Vagina (tissue), 2 donors: ENCODE data around the gene ZGLP1. TPM values are rescaled to one million over a fixed set of nuclear protein-coding genes. Genes with fewer than 3 reads are reported as not detected.
A peak's percentile ranks its signal among the peaks of the same experiment; 100 is the strongest.

Experiments
- DNase-seq, 2 donors: peaks; one replicate each; pipeline ENCODE4 v3.0.0-alpha.2; 2017; ENCODE audit errors: extremely low spot score in 2 of 2
- H3K27ac ChIP-seq: fragments of 200-600 bp; sonication (generic); one replicate; pipeline ENCODE4 v1.5.1; 2019
- H3K27me3 ChIP-seq: fragments of 200-600 bp; sonication (generic); one replicate; pipeline ENCODE4 v1.5.1; 2019
- H3K36me3 ChIP-seq, 2 donors: fragments of 200-600 bp; sonication (generic); one replicate each; pipeline ENCODE4 v1.5.1; 2017 to 2019
- H3K4me1 ChIP-seq: fragments of 200-600 bp; sonication (generic); one replicate; pipeline ENCODE4 v1.5.1; 2019
- H3K4me3 ChIP-seq, 2 donors: fragments of 200-600 bp; sonication (generic); 1 replicate in 1 of 2; 2 replicates in 1 of 2; pipeline ENCODE4 v1.5.1; 2016 to 2019
- H3K9me3 ChIP-seq: fragments of 200-600 bp; sonication (generic); one replicate; pipeline ENCODE4 v1.5.1; 2019
- CTCF ChIP-seq, 3 experiments: fragments of 450-650 bp in 2 of 3; fragments of 200-600 bp in 1 of 3; sonication (generic) in 1 of 3; IDR thresholded peaks; one replicate each; pipeline ENCODE4 v1.5.1; 2017 to 2019; ENCODE audit warnings: antibody characterized with exemption in 3 of 3, mild to moderate bottlenecking in 2 of 3, moderate library complexity in 2 of 3
- POLR2A ChIP-seq, 2 donors: fragments of 450-650 bp; IDR thresholded peaks; one replicate each; pipeline ENCODE4 v1.6.1; 2017; ENCODE audit warnings: antibody characterized with exemption in 2 of 2, mild to moderate bottlenecking in 2 of 2, moderate library complexity in 2 of 2
- POLR2AphosphoS5 ChIP-seq, 2 donors: sonication (generic); formaldehyde crosslinking; IDR thresholded peaks; one replicate each; pipeline ENCODE4 v1.9.0; 2017; ENCODE audit warnings: antibody characterized with exemption in 2 of 2, mild to moderate bottlenecking in 2 of 2, low read depth in 1 of 2; ENCODE audit not compliant: insufficient read depth in 1 of 2
- intact Hi-C: fragments of 100-400 bp; cut with DNase I; formaldehyde crosslinking; loops from one replicate; pipeline ENCODE4 v1.15.1; 2023
- total RNA-seq: library from RNA; depleted of rRNA; stranded (reverse); fragments of >200 nt; gene quantifications from one replicate; pipeline ENCODE4 v1.2.3, GENCODE V29; 2016

Gene ZGLP1
- total RNA-seq, 1 donor from 2014 or later, result 5.2 TPM

GRCh38 chr19:10290357-10290875 is 19.2 kb downstream of the ZGLP1 start:
- peaks cover 0 to 2% of the 10 kb centered on the region in 2 donors for H3K36me3 ChIP-seq
- DNase-seq, result peak in 1 of 2 donors; percentile 92
- peak overlapping the region; percentile 37 to 56 for H3K4me3 ChIP-seq
- no peaks in the 10 kb centered on the region for H3K9me3 ChIP-seq
- peaks cover 24% of the 10 kb centered on the region for H3K27me3 ChIP-seq
- H3K4me1 ChIP-seq, result peaks cover 86% of the 10 kb centered on the region
- no peak overlapping the region for H3K27ac ChIP-seq
- no peak for TF ChIP-seq POLR2AphosphoS5 (IDR thresholded peaks at IDR 0.05; ENCODE audit: insufficient read depth in 1 of 2, low read depth in 1 of 2)
- TF ChIP-seq CTCF (IDR thresholded peaks at IDR 0.05), result no peak
- TF ChIP-seq POLR2A (IDR thresholded peaks at IDR 0.05), result no peak
- intact Hi-C loops, result no loop called here

DNA sequence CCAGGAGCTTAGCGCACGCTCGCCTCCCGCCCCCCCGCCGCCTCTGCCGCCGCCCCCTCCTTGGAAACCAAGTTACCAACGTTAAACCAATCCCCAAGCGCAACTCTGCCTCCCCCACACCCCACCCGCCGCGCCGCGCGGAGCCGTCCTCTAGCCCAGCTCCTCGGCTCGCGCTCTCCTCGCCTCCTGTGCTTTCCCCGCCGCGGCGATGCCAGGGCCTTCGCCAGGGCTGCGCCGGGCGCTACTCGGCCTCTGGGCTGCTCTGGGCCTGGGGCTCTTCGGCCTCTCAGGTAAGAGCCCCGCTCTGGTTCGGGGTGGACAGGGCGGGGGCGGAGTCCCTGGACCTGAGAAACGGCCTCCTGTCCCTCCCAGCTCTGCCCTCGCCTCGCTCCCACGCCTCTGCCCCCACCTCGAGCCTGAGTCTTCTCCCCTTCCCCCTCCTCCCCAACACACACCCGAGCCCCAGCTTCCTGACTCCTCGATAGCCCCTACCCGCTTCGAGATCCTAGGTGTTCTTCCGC is 19.7 kb downstream of the ZGLP1 start, which contains the start of gene ICAM5:
Gene ICAM5, plus strand, starts transcription at position 117 of the 521 bp plus-strand sequence. Its CDS starts 92 bp downstream, at position 209.
- H3K4me1 ChIP-seq, result peaks cover 81% of the 10 kb centered on the region
- peak within 1 kb of the TSS; percentile 37 to 56 for H3K4me3 ChIP-seq
- H3K27ac ChIP-seq, result no peak within 1 kb of the TSS
- H3K27me3 ChIP-seq, result peaks cover 19% of the 10 kb centered on the region
- intact Hi-C loops, result no loop called here
- no peak for DNase-seq
- no peaks in the 10 kb centered on the region for H3K9me3 ChIP-seq
- no peak for TF ChIP-seq POLR2A (IDR thresholded peaks at IDR 0.05)
- TF ChIP-seq POLR2AphosphoS5 (IDR thresholded peaks at IDR 0.05; ENCODE audit: insufficient read depth in 1 of 2, low read depth in 1 of 2), result no peak
- TF ChIP-seq CTCF (IDR thresholded peaks at IDR 0.05), result no peak
- peaks cover 0 to 7% of the 10 kb centered on the region in 2 donors for H3K36me3 ChIP-seq

GRCh38 chr19:10289167-10289835 is 20.3 kb downstream of the ZGLP1 start:
- intact Hi-C loops, result no loop called here
- peak overlapping the region; percentile 37 to 56 for H3K4me3 ChIP-seq
- H3K4me1 ChIP-seq, result peaks cover 80% of the 10 kb centered on the region
- TF ChIP-seq POLR2AphosphoS5 (IDR thresholded peaks at IDR 0.05; ENCODE audit: insufficient read depth in 1 of 2, low read depth in 1 of 2) (no peak), CTCF (IDR thresholded peaks at IDR 0.05) (no peak), POLR2A (IDR thresholded peaks at IDR 0.05) (no peak)
- no peak for DNase-seq
- H3K27me3 ChIP-seq, result peaks cover 13% of the 10 kb centered on the region
- peaks cover 0 to 11% of the 10 kb centered on the region in 2 donors for H3K36me3 ChIP-seq
- no peak overlapping the region for H3K27ac ChIP-seq
- H3K9me3 ChIP-seq, result no peaks in the 10 kb centered on the region

GRCh38 chr19:10288662-10289166 is 20.9 kb downstream of the ZGLP1 start:
- Histone ChIP-seq H3K36me3 (peaks cover 0 to 15% of the 10 kb centered on the region in 2 donors), H3K27ac (no peak overlapping the region), H3K27me3 (peaks cover 7% of the 10 kb centered on the region), H3K4me3 (peak overlapping the region; percentile 37 to 56), H3K9me3 (no peaks in the 10 kb centered on the region), H3K4me1 (peaks cover 80% of the 10 kb centered on the region)
- intact Hi-C loops, result no loop called here
- TF ChIP-seq CTCF (IDR thresholded peaks at IDR 0.05) (no peak), POLR2AphosphoS5 (IDR thresholded peaks at IDR 0.05; ENCODE audit: insufficient read depth in 1 of 2, low read depth in 1 of 2) (no peak), POLR2A (IDR thresholded peaks at IDR 0.05) (no peak)
- no peak for DNase-seq
